ENCODE measurements around the gene CHN1.

The CHN1 gene

GRCh38 chr2:174761837-174762236 lies 243.3 kb downstream of the CHN1 start:
- Mint-ChIP-seq H3K27ac (peak overlapping the region; percentile 43 to 93 (median 86)), H3K27me3 (ENCODE audit: low read depth) (no peaks in the 10 kb centered on the region), H3K4me1 (peaks cover 67% of the 10 kb centered on the region), H3K36me3 (ENCODE audit: low read depth) (no peaks in the 10 kb centered on the region), H3K4me3 (peak overlapping the region; percentile 60 to 99 (median 79)), H3K9me3 (no peaks in the 10 kb centered on the region)
- TF ChIP-seq, protein P1, sequence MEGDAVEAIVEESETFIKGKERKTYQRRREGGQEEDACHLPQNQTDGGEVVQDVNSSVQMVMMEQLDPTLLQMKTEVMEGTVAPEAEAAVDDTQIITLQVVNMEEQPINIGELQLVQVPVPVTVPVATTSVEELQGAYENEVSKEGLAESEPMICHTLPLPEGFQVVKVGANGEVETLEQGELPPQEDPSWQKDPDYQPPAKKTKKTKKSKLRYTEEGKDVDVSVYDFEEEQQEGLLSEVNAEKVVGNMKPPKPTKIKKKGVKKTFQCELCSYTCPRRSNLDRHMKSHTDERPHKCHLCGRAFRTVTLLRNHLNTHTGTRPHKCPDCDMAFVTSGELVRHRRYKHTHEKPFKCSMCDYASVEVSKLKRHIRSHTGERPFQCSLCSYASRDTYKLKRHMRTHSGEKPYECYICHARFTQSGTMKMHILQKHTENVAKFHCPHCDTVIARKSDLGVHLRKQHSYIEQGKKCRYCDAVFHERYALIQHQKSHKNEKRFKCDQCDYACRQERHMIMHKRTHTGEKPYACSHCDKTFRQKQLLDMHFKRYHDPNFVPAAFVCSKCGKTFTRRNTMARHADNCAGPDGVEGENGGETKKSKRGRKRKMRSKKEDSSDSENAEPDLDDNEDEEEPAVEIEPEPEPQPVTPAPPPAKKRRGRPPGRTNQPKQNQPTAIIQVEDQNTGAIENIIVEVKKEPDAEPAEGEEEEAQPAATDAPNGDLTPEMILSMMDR (IDR thresholded peaks at IDR 0.05; ENCODE audit: unreplicated experiment in 3 of 3) = no peak

DNA sequence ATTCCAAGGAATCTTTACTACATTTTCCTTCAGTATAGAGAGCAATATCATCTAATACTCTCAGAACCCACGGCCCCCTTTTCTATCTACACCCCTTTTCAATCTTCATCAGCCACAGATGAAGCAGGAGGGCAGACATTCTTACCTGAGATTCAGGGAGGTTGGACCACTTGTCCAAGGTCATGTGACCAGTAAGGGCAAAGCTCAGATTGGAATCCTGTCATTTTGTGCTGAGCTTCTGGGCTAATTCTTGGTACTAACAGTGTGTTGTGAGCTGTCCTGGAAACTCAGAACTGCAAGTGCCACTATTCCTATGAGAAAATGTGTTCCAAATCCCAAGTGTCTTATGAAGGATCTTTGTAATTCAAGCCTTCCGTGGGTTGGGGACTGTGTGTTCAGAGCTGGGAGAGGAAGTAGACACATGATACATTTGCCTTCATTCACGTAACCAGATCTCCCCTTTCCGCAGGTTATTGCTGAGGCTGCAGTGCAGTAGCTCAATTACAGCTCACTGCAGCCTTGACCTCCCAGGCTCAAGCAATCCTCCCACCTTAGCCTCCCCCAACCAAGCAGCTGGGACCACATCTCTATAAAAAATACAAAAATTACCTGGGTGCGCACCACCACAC lies 244.2 kb downstream of the CHN1 start:
- Mint-ChIP-seq H3K9me3 (no peaks in the 10 kb centered on the region), H3K27me3 (ENCODE audit: low read depth) (no peaks in the 10 kb centered on the region), H3K27ac (peak overlapping the region; percentile 43 to 93 (median 45)), H3K36me3 (ENCODE audit: low read depth) (no peaks in the 10 kb centered on the region), H3K4me1 (peaks cover 65% of the 10 kb centered on the region), H3K4me3 (peak overlapping the region in 2 of 3 experiments; percentile 79 to 99)
- TF ChIP-seq, protein P1 (IDR thresholded peaks at IDR 0.05; ENCODE audit: unreplicated experiment in 3 of 3) = no peak

GRCh38 chr2:174759381-174760065 lies 245.7 kb downstream of the CHN1 start:
- H3K4me3 Mint-ChIP-seq = peak overlapping the region in 2 of 3 experiments; percentile 21 to 99
- H3K27me3 Mint-ChIP-seq (ENCODE audit: low read depth) = no peaks in the 10 kb centered on the region
- no peak overlapping the region for H3K27ac Mint-ChIP-seq
- no peaks in the 10 kb centered on the region for H3K9me3 Mint-ChIP-seq
- peaks cover 53% of the 10 kb centered on the region for H3K4me1 Mint-ChIP-seq
- H3K36me3 Mint-ChIP-seq (ENCODE audit: low read depth) = no peaks in the 10 kb centered on the region
- TF ChIP-seq, protein P1 (IDR thresholded peaks at IDR 0.05; ENCODE audit: unreplicated experiment in 3 of 3) = no peak

GRCh38 chr2:174756743-174757142 lies 248.4 kb downstream of the CHN1 start:
- H3K4me1 Mint-ChIP-seq = peaks cover 48% of the 10 kb centered on the region
- no peaks in the 10 kb centered on the region for H3K27me3 Mint-ChIP-seq (ENCODE audit: low read depth)
- H3K36me3 Mint-ChIP-seq (ENCODE audit: low read depth) = no peaks in the 10 kb centered on the region
- H3K27ac Mint-ChIP-seq = no peak overlapping the region
- H3K9me3 Mint-ChIP-seq = no peaks in the 10 kb centered on the region
- H3K4me3 Mint-ChIP-seq = no peak overlapping the region
- TF ChIP-seq, protein P1 (IDR thresholded peaks at IDR 0.05; ENCODE audit: unreplicated experiment in 3 of 3) = no peak

GRCh38 chr2:174753038-174753633 lies 252.0 kb downstream of the CHN1 start:
- Mint-ChIP-seq H3K4me3 (no peak overlapping the region), H3K9me3 (no peaks in the 10 kb centered on the region), H3K27ac (no peak overlapping the region), H3K4me1 (peaks cover 26% of the 10 kb centered on the region), H3K27me3 (ENCODE audit: low read depth) (peaks cover 7% of the 10 kb centered on the region), H3K36me3 (ENCODE audit: low read depth) (no peaks in the 10 kb centered on the region)
- TF ChIP-seq, protein P1 (IDR thresholded peaks at IDR 0.05; ENCODE audit: unreplicated experiment in 3 of 3) = no peak
